HG03280 (cell line): ENCODE data around the gene PIM3.
"Not testable (repeated sequence)": the region's sequence is repeated elsewhere in the genome, so short reads cannot be mapped to it uniquely, and the experiment has no call there.

ENCODE experiments used
- ATAC-seq: cut with Tn5 transposase; IDR thresholded peaks from one replicate; pipeline ENCODE4 v1.9.1; 2021; ENCODE audit warnings: mild to moderate bottlenecking, moderate library complexity; ENCODE audit not compliant: unreplicated experiment

Gene PIM3

GRCh38 chr22:49981799-49982198 is 21.2 kb downstream of the PIM3 start:
- not testable (repeated sequence) for ATAC-seq

- no peak for ATAC-seq
Observed at GRCh38 chr22:49983148-49984042, 22.8 kb downstream of the PIM3 start.

- ATAC-seq = no peak
Observed at GRCh38 chr22:49986325-49986724, 25.8 kb downstream of the PIM3 start.

- not testable (repeated sequence) for ATAC-seq
Observed at GRCh38 chr22:49989826-49990225, 29.3 kb downstream of the PIM3 start.

- no peak for ATAC-seq
Observed at GRCh38 chr22:49991167-49991566, 30.6 kb downstream of the PIM3 start.

- ATAC-seq = no peak
Observed at GRCh38 chr22:49991907-49992533, 31.4 kb downstream of the PIM3 start.

GRCh38 chr22:49992921-49993648 is 32.5 kb downstream of the PIM3 start:
- ATAC-seq = no peak

GRCh38 chr22:49993649-49994360 is 33.2 kb downstream of the PIM3 start:
- no peak for ATAC-seq

GRCh38 chr22:49994361-49995040 is 33.9 kb downstream of the PIM3 start:
- ATAC-seq = no peak

GRCh38 chr22:49995041-49995360 is 34.4 kb downstream of the PIM3 start:
- no peak for ATAC-seq

- ATAC-seq = no peak
Observed at GRCh38 chr22:49995361-49996118, 35.0 kb downstream of the PIM3 start.

- ATAC-seq = no peak
Observed at GRCh38 chr22:49996119-49996517, 35.5 kb downstream of the PIM3 start.

GRCh38 chr22:49996518-49997250 is 36.1 kb downstream of the PIM3 start:
- no peak for ATAC-seq

GRCh38 chr22:49997251-49997599 is 36.7 kb downstream of the PIM3 start:
- ATAC-seq = no peak

GRCh38 chr22:49997932-49998717 is 37.6 kb downstream of the PIM3 start:
- no peak for ATAC-seq

GRCh38 chr22:49998718-49999062 is 38.1 kb downstream of the PIM3 start:
- no peak for ATAC-seq

GRCh38 chr22:49999063-49999945 is 38.7 kb downstream of the PIM3 start:
- no peak for ATAC-seq
